ENCODE data around the gene ERICH6B.

Gene ERICH6B

GRCh38 chr13:45576466-45576865 is 39.1 kb downstream of the ERICH6B start:
- TF ChIP-seq EZH2phosphoT487 (conservative IDR thresholded peaks at IDR 0.05; ENCODE audit: low read length), result no peak
- TF ChIP-seq, protein P1, sequence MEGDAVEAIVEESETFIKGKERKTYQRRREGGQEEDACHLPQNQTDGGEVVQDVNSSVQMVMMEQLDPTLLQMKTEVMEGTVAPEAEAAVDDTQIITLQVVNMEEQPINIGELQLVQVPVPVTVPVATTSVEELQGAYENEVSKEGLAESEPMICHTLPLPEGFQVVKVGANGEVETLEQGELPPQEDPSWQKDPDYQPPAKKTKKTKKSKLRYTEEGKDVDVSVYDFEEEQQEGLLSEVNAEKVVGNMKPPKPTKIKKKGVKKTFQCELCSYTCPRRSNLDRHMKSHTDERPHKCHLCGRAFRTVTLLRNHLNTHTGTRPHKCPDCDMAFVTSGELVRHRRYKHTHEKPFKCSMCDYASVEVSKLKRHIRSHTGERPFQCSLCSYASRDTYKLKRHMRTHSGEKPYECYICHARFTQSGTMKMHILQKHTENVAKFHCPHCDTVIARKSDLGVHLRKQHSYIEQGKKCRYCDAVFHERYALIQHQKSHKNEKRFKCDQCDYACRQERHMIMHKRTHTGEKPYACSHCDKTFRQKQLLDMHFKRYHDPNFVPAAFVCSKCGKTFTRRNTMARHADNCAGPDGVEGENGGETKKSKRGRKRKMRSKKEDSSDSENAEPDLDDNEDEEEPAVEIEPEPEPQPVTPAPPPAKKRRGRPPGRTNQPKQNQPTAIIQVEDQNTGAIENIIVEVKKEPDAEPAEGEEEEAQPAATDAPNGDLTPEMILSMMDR (IDR thresholded peaks at IDR 0.05; ENCODE audit: insufficient read depth, low read length, poor library complexity, severe bottlenecking), result no peak
- Histone ChIP-seq H4K20me1 (ENCODE audit: low read depth, low read length) (no peaks in the 10 kb centered on the region), H3K9me3 (ENCODE audit: insufficient read depth, low read length) (no peaks in the 10 kb centered on the region), H3K4me2 (ENCODE audit: low read depth, low read length, poor library complexity, severe bottlenecking) (no peak overlapping the region), H3K79me2 (ENCODE audit: insufficient read depth, low read length) (no peaks in the 10 kb centered on the region), H3K4me3 (ENCODE audit: insufficient read depth, low read length, poor library complexity, severe bottlenecking) (no peak overlapping the region), H3K36me3 (ENCODE audit: low read length) (no peaks in the 10 kb centered on the region), H3K9ac (ENCODE audit: low read length) (no peak overlapping the region), H3K27ac (ENCODE audit: low read depth, low read length) (no peak overlapping the region), H3K27me3 (ENCODE audit: low read length) (no peaks in the 10 kb centered on the region), H3F3A (ENCODE audit: insufficient read depth) (no peaks in the 10 kb centered on the region), H2AFZ (ENCODE audit: low read depth, low read length, severe bottlenecking) (no peak overlapping the region), H3K9me2 (replicated peaks; ENCODE audit: insufficient read depth, low read length) (no peaks in the 10 kb centered on the region)

DNA sequence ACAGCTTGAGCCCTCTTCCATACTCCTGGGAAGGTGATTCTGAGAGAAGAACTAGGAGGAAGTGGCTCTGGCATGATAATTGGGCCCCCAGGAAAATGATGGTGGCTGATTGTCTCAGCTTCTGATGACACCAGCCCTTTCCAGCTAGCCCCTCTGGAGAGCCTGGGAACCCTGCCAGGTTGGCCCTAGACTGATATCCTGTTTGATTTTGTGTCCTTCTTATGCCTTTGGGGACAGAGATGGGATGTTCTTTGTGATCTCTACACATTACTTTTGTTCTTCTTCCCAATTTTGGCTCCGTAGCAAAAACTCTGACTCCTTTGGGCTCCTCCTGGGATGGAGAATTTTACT is 39.7 kb downstream of the ERICH6B start:
- Histone ChIP-seq H3K9me2 (replicated peaks; ENCODE audit: insufficient read depth, low read length) (no peaks in the 10 kb centered on the region), H3K4me2 (ENCODE audit: low read depth, low read length, poor library complexity, severe bottlenecking) (no peak overlapping the region), H3F3A (ENCODE audit: insufficient read depth) (no peaks in the 10 kb centered on the region), H3K9ac (ENCODE audit: low read length) (no peak overlapping the region), H2AFZ (ENCODE audit: low read depth, low read length, severe bottlenecking) (no peak overlapping the region), H3K4me3 (ENCODE audit: insufficient read depth, low read length, poor library complexity, severe bottlenecking) (no peak overlapping the region), H3K27me3 (ENCODE audit: low read length) (no peaks in the 10 kb centered on the region), H3K79me2 (ENCODE audit: insufficient read depth, low read length) (no peaks in the 10 kb centered on the region), H3K9me3 (ENCODE audit: insufficient read depth, low read length) (no peaks in the 10 kb centered on the region), H3K36me3 (ENCODE audit: low read length) (no peaks in the 10 kb centered on the region), H4K20me1 (ENCODE audit: low read depth, low read length) (no peaks in the 10 kb centered on the region), H3K27ac (ENCODE audit: low read depth, low read length) (no peak overlapping the region)
- TF ChIP-seq, protein P1 (IDR thresholded peaks at IDR 0.05; ENCODE audit: insufficient read depth, low read length, poor library complexity, severe bottlenecking), result no peak
- no peak for TF ChIP-seq EZH2phosphoT487 (conservative IDR thresholded peaks at IDR 0.05; ENCODE audit: low read length)

DNA sequence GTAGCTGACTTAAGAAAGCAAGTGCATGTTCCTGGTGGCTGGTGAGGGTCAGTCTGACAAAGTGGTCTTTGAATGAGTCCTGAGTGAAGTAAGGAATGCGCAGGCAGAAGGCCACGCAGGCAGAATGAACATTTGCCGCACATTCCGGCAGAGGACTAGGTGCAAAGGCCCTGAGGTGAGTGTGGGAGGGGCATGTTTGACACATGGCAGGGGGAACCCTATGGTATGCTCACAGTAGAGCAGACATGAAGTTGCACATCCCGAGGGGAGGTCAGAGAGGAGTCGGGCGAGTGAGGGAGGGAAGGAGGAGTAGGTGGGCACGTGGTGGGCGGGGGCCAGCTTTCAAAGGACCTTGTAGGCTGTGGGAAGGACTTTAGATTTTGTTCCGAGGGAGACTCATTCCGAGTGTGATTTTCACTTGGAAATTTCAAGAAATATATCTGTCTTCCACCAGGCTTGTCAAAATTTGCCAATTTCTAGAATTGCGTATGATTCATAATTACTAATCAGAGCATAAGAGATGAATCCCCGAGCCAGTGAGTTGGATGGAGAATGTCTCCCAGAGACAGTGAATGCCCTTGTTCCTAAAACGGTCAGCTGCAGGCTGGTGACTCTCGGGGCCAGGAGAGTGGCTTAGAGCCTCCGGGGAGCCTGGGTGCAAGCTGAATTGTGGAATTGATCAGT is 40.3 kb downstream of the ERICH6B start:
- no peaks in the 10 kb centered on the region for H3F3A ChIP-seq (ENCODE audit: insufficient read depth)
- no peak overlapping the region for H2AFZ ChIP-seq (ENCODE audit: low read depth, low read length, severe bottlenecking)
- H4K20me1 ChIP-seq (ENCODE audit: low read depth, low read length), result no peaks in the 10 kb centered on the region
- no peak overlapping the region for H3K4me3 ChIP-seq (ENCODE audit: insufficient read depth, low read length, poor library complexity, severe bottlenecking)
- H3K4me2 ChIP-seq (ENCODE audit: low read depth, low read length, poor library complexity, severe bottlenecking), result no peak overlapping the region
- no peaks in the 10 kb centered on the region for H3K9me2 ChIP-seq (replicated peaks; ENCODE audit: insufficient read depth, low read length)
- H3K27me3 ChIP-seq (ENCODE audit: low read length), result no peaks in the 10 kb centered on the region
- H3K79me2 ChIP-seq (ENCODE audit: insufficient read depth, low read length), result no peaks in the 10 kb centered on the region
- H3K9ac ChIP-seq (ENCODE audit: low read length), result no peak overlapping the region
- H3K27ac ChIP-seq (ENCODE audit: low read depth, low read length), result no peak overlapping the region
- no peaks in the 10 kb centered on the region for H3K9me3 ChIP-seq (ENCODE audit: insufficient read depth, low read length)
- no peaks in the 10 kb centered on the region for H3K36me3 ChIP-seq (ENCODE audit: low read length)
- TF ChIP-seq EZH2phosphoT487 (conservative IDR thresholded peaks at IDR 0.05; ENCODE audit: low read length), result no peak
- TF ChIP-seq, protein P1 (IDR thresholded peaks at IDR 0.05; ENCODE audit: insufficient read depth, low read length, poor library complexity, severe bottlenecking), result no peak

Measured in SU-DHL-6 (cell line).